GM18517 (cell line): ENCODE measurements around the gene FLT3.
"Not testable (repeated sequence)": the region's sequence is repeated elsewhere in the genome, so short reads cannot be mapped to it uniquely, and the experiment has no call there.

Experiments
- ATAC-seq: cut with Tn5 transposase; IDR thresholded peaks from one replicate; pipeline ENCODE4 v1.9.1; 2021; ENCODE audit warnings: mild to moderate bottlenecking, moderate library complexity; ENCODE audit not compliant: unreplicated experiment

The FLT3 gene

DNA sequence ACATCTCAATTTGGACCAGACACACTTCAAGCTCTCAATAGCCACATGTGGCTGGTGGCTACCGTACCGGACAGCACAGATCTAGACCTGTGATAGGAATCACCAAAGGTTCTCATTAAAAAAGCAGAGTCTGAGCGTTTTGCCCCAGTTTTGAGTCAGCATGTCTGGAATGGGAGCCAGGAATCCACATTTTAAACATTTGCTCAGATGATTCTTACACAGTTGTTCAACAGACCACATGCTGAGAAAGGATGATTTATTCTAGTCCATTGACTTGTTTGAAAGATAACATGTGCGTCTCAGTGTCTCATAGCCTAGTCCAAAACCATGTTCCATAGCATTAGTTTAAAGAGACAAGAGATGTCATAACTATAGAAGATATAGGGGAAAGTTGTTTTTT, 53.4 kb downstream of the FLT3 start:
- ATAC-seq = no peak

DNA sequence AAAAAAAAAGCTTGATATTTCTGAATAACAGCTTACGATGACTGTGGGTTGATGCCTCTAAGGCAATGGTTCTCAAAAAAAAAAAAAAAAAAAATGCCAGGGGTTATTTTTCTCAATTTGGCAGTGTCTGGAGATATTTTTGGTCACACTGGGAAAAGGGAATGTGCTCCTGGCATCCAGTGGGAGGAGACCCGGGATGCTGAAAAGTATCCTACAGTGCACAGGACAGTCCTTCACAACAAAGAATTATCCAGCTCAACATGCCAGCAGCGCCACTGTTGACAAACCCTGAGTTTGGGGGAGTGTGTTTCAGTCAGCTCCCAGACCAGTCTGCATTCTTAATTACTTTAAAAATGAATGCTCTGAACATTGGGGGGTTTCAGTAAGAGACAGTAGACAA, 54.5 kb downstream of the FLT3 start:
- ATAC-seq = no peak

DNA sequence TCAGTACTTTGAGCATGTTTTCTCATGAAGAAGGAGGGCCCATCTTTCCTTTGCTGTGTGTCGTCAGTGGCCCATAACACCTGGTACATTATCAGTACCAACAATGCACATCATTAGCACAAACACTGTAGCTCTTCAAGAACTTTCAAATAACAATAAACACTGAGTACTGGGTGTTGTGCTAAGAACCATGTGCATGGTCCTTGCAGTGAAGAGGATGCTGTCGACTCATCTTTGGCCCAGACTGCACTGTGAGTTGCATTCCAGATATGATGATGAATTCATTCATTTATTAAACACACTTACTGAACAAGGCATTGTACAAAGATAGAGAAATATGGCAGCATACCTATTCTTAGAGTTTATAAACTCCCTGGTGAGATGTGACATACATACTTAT, 55.8 kb downstream of the FLT3 start:
- no peak for ATAC-seq

- ATAC-seq = no peak
These were observed 57.2 kb downstream of the FLT3 start for GRCh38 chr13:28043224-28043623.

- no peak for ATAC-seq
These were observed 58.9 kb downstream of the FLT3 start for GRCh38 chr13:28041501-28041900.

DNA sequence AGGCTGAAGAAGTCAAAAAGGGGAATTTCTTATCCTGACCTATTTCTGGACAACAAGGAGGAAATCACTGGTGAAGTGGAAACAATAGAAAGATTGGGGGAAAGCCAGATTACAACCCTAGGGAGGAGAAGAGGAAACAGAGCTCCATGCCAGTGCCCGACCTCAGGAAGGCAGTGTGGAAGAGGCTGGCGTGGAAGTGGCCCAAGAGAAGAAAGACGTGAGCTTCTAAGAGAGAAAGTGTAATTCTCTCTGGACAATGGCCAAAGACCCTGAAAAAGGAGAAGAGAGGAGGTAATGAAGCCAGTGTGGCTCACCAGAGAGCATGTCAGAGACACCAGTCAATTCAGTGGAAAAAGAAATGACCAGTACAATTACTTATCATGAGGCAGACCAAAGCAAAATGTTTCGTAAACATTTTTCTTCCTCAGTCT, 59.3 kb downstream of the FLT3 start:
- ATAC-seq = no peak

GRCh38 chr13:28037399-28037798, 63.0 kb downstream of the FLT3 start:
- no peak for ATAC-seq

DNA sequence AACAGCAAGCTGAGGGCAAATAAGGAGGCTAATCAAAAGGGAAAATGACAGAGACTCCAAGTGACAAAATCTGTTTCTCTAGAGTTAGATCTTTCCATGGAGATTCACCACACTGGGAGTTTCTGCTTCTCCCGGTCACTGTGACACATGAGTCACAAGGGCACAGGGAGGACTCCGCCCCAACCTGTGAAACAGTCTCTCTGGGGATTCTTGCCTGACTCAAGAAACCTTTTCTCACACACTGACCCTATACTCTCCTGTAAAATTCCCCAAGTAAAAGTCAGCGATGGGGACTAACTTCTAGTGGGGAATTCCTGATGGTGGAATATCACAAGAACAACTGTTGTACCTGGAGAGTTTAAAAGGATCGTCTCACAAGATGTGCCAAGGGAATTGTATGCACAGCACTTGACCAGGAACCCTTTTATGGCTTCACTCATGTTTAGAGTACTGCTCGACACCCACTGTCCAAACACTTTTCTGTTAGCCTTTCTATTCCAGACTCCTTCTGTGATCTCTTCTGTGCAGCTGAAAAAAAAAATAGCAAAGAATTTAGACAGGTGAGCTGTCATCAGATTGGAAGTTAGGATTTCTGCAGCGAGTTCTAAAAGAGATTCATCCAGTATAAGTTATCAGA, 65.1 kb downstream of the FLT3 start:
- no peak for ATAC-seq

- ATAC-seq = no peak
These were observed 66.3 kb downstream of the FLT3 start for GRCh38 chr13:28033894-28034655.

- ATAC-seq = not testable (repeated sequence)
These were observed 67.9 kb downstream of the FLT3 start for GRCh38 chr13:28032438-28032837.

DNA sequence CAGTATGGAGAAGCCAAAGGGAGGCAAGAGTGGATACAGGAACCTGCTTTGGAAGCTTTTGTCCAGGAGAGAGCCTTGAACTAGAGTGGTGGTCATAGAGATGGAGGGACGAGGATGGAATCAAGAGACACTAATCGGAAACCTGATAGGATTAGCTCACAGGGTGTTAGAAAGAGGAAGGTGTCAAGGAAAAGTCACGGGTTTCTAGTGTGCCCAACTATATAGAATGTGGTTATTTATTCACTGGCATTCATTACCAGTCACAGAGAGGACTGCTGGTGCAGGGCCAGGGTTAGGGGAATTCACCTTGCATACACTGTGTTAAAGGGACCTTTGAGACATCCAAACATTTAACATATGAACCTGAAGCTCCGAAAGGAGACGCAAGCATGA, 68.5 kb downstream of the FLT3 start:
- ATAC-seq = no peak

- no peak for ATAC-seq
These were observed 69.0 kb downstream of the FLT3 start for GRCh38 chr13:28031220-28031895.

- no peak for ATAC-seq
These were observed 72.6 kb downstream of the FLT3 start for GRCh38 chr13:28027607-28028364.

DNA sequence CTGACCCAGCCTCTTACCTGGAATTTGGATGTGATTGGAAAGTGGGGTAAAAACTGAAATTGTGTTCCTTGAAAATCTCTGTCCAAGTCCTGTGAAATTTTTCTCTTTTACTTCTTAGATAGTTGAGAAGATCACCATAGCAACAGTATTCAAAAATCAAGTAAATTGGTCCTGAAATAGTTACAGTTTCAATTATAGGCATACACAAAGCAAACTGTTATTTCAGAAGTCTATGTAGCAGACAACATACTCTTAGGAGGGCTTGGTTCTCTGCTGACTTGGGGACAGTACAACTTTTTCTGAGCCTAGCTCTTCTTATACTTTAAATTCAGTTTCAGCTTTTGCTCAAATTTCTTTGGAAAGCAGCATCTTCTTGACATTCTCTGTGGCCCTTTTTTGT, 73.3 kb downstream of the FLT3 start:
- peak; percentile 48 for ATAC-seq

- no peak for ATAC-seq
These were observed 73.9 kb downstream of the FLT3 start for GRCh38 chr13:28026508-28026907.

GRCh38 chr13:28022848-28023518, 77.4 kb downstream of the FLT3 start:
- no peak for ATAC-seq

DNA sequence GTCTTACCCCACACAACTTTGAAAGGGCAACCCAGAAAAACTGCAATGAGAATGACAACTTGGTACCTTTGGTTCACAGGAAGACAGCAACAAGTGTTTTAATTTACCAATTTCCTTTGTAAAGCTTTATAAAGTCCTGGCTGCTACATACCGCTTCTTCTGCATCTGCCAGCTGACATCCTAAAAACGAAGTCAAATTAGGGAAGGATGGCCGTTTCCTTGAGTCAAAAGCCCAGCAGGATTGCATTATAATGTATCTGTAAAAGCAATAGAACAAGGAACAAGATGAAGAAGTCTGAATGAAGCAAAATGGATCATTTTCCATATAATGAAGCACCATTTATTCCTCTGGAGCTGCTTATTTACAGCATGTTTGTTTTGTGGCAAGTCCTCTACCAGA, 86.1 kb downstream of the FLT3 start:
- no peak for ATAC-seq

DNA sequence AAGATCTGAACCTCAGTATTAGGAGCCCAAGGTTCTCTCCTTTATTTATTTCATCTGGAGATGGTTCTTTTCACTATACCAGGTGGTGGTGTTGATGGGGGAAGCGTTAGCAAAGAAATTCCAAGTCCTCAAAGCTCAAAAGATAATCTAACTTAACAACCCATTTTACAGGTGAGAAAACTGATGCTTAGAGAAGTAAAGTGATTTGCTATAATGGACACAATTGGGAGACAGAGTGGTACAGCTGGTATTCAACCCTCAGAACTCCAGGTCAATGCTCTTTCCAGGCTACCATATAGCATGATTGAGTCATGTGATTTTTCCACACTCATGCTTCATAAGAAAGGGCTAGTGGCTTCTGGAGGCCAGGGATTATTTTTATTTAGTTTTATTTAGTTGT, 86.9 kb downstream of the FLT3 start:
- no peak for ATAC-seq

GRCh38 chr13:28012896-28013295, 87.5 kb downstream of the FLT3 start:
- ATAC-seq = peak; percentile 98

DNA sequence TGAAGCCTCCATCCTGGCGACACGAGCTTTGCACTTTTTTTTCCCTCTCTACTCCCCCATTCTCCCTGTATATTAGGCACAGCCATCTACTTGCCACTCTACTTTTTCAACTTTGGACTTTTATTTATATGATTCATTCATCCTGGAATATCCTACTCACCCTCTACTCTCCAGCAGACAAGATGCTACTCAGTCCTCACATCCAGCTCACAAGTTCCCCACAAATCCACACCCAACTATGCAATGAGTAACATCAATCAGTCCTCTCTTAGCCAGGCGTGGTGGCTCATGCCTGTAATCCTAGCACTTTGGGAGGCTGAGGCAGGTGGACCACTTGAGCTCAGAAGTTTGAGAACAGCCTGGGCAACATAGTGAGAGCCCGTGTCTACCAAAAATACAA, 88.0 kb downstream of the FLT3 start:
- no peak for ATAC-seq

GRCh38 chr13:28010046-28010445, 90.3 kb downstream of the FLT3 start:
- ATAC-seq = no peak
